Stimulated activated CD4-positive, alpha-beta T cell treated with anti-CD3 and anti-CD28 coated beads, Interleukin-1b, Interleukin-23, amount 100 ng/mL, for 4 hours (primary cell): ENCODE data around the gene CYP46A1.
A peak's percentile ranks its signal among the peaks of the same experiment; 100 is the strongest.

Source experiments
- DNase-seq, 2 donors: peaks; one replicate each; pipeline ENCODE4 v3.0.0-alpha.2; 2020; ENCODE audit warnings: low read depth in 2 of 2

The CYP46A1 gene

GRCh38 chr14:99673305-99674063 lies 10.6 kb upstream of the CYP46A1 start:
- DNase-seq, result no peak

- DNase-seq, result no peak
Observed at GRCh38 chr14:99674064-99674650, 9.9 kb upstream of the CYP46A1 start.

- no peak for DNase-seq
Observed at GRCh38 chr14:99674776-99675381, 9.2 kb upstream of the CYP46A1 start.

GRCh38 chr14:99675382-99675835 lies 8.7 kb upstream of the CYP46A1 start:
- no peak for DNase-seq

GRCh38 chr14:99675951-99676350 lies 8.1 kb upstream of the CYP46A1 start:
- DNase-seq, result no peak

- DNase-seq, result no peak
Observed at GRCh38 chr14:99676657-99677056, 7.4 kb upstream of the CYP46A1 start.

- DNase-seq, result no peak
Observed at GRCh38 chr14:99677231-99678140, 6.6 kb upstream of the CYP46A1 start.

- DNase-seq, result no peak
Observed at GRCh38 chr14:99678198-99678597, 5.9 kb upstream of the CYP46A1 start.

GRCh38 chr14:99679111-99679510 lies 5.0 kb upstream of the CYP46A1 start:
- DNase-seq, result no peak

- no peak for DNase-seq
Observed at GRCh38 chr14:99679543-99679942, 4.6 kb upstream of the CYP46A1 start.

GRCh38 chr14:99679996-99680395 lies 4.1 kb upstream of the CYP46A1 start:
- DNase-seq, result no peak

- DNase-seq, result no peak
Observed at GRCh38 chr14:99681101-99681831, 2.8 kb upstream of the CYP46A1 start.

- DNase-seq, result no peak
Observed at GRCh38 chr14:99681832-99682148, 2.3 kb upstream of the CYP46A1 start.

- peak; percentile 76 to 84 for DNase-seq
Observed at GRCh38 chr14:99682809-99683618, 1.1 kb upstream of the CYP46A1 start.

GRCh38 chr14:99684410-99684934 lies 374 bp downstream of the CYP46A1 start:
- DNase-seq, result no peak

GRCh38 chr14:99685151-99685591 lies 1.1 kb downstream of the CYP46A1 start:
- DNase-seq, result no peak

GRCh38 chr14:99685596-99685995 lies 1.5 kb downstream of the CYP46A1 start:
- DNase-seq, result no peak

GRCh38 chr14:99686557-99687283 lies 2.6 kb downstream of the CYP46A1 start:
- no peak for DNase-seq
